MM.1S (cell line): ENCODE measurements around the gene ISOC1.

Experiments used
- EZH2 ChIP-seq: fragments of 300-600 bp; sonication (generic); optimal IDR thresholded peaks from 2 replicates; pipeline ENCODE3; 2017; ENCODE audit warnings: low read depth, mild to moderate bottlenecking, antibody characterized with exemption, low read length, mixed read lengths
- EZH2phosphoT487 ChIP-seq: fragments of 300-600 bp; sonication (generic); IDR thresholded peaks from 2 replicates; pipeline ENCODE4 v1.6.1; 2018; ENCODE audit warnings: antibody characterized with exemption, low read length
- TF ChIP-seq, protein P1 (sequence below): fragments of 300-600 bp; sonication (generic); IDR thresholded peaks from 2 replicates; pipeline ENCODE4 v1.5.1; 2016; ENCODE audit warnings: antibody characterized with exemption, low read length, mixed read lengths

DNA sequence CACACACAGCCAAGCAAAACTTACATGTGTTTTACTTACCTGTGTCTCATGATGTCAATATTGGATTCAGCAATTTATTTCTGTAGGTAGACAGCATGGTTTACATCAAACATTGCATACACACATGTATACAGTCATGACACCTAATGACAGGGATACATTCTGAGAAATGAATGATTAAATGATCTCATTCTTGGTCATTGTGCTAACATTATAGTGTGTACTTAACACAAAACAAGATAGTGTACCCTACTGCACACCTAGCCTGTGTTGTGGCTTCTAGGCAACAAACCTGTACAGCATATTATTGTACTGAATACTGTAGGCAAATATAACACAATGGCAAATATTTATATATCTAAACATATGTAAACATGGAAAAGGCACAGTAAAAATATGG, 28.0 kb downstream of the ISOC1 start:
- TF ChIP-seq, protein P1, sequence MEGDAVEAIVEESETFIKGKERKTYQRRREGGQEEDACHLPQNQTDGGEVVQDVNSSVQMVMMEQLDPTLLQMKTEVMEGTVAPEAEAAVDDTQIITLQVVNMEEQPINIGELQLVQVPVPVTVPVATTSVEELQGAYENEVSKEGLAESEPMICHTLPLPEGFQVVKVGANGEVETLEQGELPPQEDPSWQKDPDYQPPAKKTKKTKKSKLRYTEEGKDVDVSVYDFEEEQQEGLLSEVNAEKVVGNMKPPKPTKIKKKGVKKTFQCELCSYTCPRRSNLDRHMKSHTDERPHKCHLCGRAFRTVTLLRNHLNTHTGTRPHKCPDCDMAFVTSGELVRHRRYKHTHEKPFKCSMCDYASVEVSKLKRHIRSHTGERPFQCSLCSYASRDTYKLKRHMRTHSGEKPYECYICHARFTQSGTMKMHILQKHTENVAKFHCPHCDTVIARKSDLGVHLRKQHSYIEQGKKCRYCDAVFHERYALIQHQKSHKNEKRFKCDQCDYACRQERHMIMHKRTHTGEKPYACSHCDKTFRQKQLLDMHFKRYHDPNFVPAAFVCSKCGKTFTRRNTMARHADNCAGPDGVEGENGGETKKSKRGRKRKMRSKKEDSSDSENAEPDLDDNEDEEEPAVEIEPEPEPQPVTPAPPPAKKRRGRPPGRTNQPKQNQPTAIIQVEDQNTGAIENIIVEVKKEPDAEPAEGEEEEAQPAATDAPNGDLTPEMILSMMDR, result no peak
- TF ChIP-seq EZH2phosphoT487 (no peak), EZH2 (no peak)
